MM.1S (cell line): ENCODE results near the gene C16orf82.

Source experiments
- DNase-seq: peaks from one replicate; pipeline ENCODE4 v3.0.0-alpha.2; 2015
- H2AFZ ChIP-seq: fragments of 300-600 bp; sonication (generic); 2 replicates; pipeline ENCODE4 v1.6.0; 2016; ENCODE audit warnings: antibody characterized with exemption, low read length
- H3F3A ChIP-seq: fragments of 300-600 bp; sonication (generic); 2 replicates; pipeline ENCODE4 v1.6.1; 2016; ENCODE audit warnings: mild to moderate bottlenecking, antibody characterized with exemption, low read length, moderate library complexity, mixed read lengths; ENCODE audit not compliant: insufficient read depth
- H3K27ac ChIP-seq: fragments of 300-600 bp; sonication (generic); 2 replicates; pipeline ENCODE4 v1.5.1; 2016; ENCODE audit warnings: mild to moderate bottlenecking, low read length
- H3K27me3 ChIP-seq: fragments of 300-600 bp; sonication (generic); replicated peaks from 2 replicates; pipeline ENCODE4 v1.6.0; 2016; ENCODE audit warnings: low read length; ENCODE audit not compliant: insufficient read depth
- H3K36me3 ChIP-seq: fragments of 300-600 bp; sonication (generic); replicated peaks from 2 replicates; pipeline ENCODE4 v1.6.1; 2016; ENCODE audit warnings: mild to moderate bottlenecking, low read length, mixed read lengths; ENCODE audit not compliant: insufficient read depth
- H3K4me1 ChIP-seq: fragments of 300-600 bp; sonication (generic); 2 replicates; pipeline ENCODE4 v1.6.1; 2016; ENCODE audit warnings: low read length, mixed read lengths
- H3K4me2 ChIP-seq: fragments of 300-600 bp; sonication (generic); 2 replicates; pipeline ENCODE4 v1.6.0; 2016; ENCODE audit warnings: low read depth, low read length
- H3K4me3 ChIP-seq: fragments of 300-600 bp; sonication (generic); 2 replicates; pipeline ENCODE4 v1.5.1; 2016; ENCODE audit warnings: low read length, mixed read lengths
- H3K79me2 ChIP-seq: fragments of 300-600 bp; sonication (generic); 2 replicates; pipeline ENCODE4 v1.6.1; 2016; ENCODE audit warnings: mixed run types, low read length, mixed read lengths
- H3K9ac ChIP-seq: fragments of 300-600 bp; sonication (generic); 2 replicates; pipeline ENCODE4 v1.6.1; 2016; ENCODE audit warnings: low read length, mixed read lengths
- H3K9me2 ChIP-seq: fragments of 300-600 bp; sonication (generic); replicated peaks from 2 replicates; pipeline ENCODE4 v1.6.1; 2016; ENCODE audit warnings: mild to moderate bottlenecking, low read length, mixed read lengths; ENCODE audit not compliant: insufficient read depth
- H3K9me3 ChIP-seq: fragments of 300-600 bp; sonication (generic); replicated peaks from 2 replicates; pipeline ENCODE4 v1.6.1; 2016; ENCODE audit warnings: mild to moderate bottlenecking, low read length, mixed read lengths; ENCODE audit not compliant: insufficient read depth
- H4K20me1 ChIP-seq: fragments of 300-600 bp; sonication (generic); 2 replicates; pipeline ENCODE4 v1.6.1; 2016; ENCODE audit warnings: mild to moderate bottlenecking, low read length, moderate library complexity, mixed read lengths; ENCODE audit not compliant: insufficient read depth
- EZH2 ChIP-seq: fragments of 300-600 bp; sonication (generic); optimal IDR thresholded peaks from 2 replicates; pipeline ENCODE3; 2017; ENCODE audit warnings: low read depth, mild to moderate bottlenecking, antibody characterized with exemption, low read length, mixed read lengths
- EZH2phosphoT487 ChIP-seq: fragments of 300-600 bp; sonication (generic); IDR thresholded peaks from 2 replicates; pipeline ENCODE4 v1.6.1; 2018; ENCODE audit warnings: antibody characterized with exemption, low read length
- TF ChIP-seq, protein P1 (sequence below): fragments of 300-600 bp; sonication (generic); IDR thresholded peaks from 2 replicates; pipeline ENCODE4 v1.5.1; 2016; ENCODE audit warnings: antibody characterized with exemption, low read length, mixed read lengths

The C16orf82 gene

DNA sequence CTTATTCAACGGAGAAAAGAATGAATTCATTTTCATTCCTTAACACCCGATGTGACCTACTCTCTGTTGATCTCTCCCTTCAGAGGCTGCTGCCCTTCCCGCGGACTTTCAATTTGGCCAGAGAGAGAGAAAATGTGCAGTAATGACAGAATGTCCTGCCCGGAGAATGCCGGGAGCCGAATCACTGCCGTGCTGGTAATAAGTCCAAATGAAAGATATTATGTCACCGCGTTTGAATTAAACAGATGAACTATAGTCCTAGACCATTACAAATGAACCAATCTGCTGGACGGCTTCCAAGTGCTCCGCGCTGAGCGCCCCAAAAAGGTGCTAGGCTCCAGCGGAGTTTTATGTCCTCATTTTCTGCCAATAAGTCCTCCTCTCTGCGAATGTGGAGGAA is 14.7 kb upstream of the C16orf82 start:
- H3K9ac ChIP-seq, result no peak overlapping the region
- H3K27ac ChIP-seq, result no peak overlapping the region
- H3K27me3 ChIP-seq, result no peaks in the 10 kb centered on the region; the same call in 1 of the 2 replicates
- H3K9me2 ChIP-seq, result no peaks in the 10 kb centered on the region
- no peak overlapping the region for H3K4me3 ChIP-seq
- H3K36me3 ChIP-seq, result no peaks in the 10 kb centered on the region
- H3F3A ChIP-seq, result no peaks in the 10 kb centered on the region
- no peak for DNase-seq
- H3K9me3 ChIP-seq, result no peaks in the 10 kb centered on the region
- H2AFZ ChIP-seq, result no peak overlapping the region
- TF ChIP-seq EZH2phosphoT487, result no peak
- no peak for TF ChIP-seq EZH2
- TF ChIP-seq, protein P1, sequence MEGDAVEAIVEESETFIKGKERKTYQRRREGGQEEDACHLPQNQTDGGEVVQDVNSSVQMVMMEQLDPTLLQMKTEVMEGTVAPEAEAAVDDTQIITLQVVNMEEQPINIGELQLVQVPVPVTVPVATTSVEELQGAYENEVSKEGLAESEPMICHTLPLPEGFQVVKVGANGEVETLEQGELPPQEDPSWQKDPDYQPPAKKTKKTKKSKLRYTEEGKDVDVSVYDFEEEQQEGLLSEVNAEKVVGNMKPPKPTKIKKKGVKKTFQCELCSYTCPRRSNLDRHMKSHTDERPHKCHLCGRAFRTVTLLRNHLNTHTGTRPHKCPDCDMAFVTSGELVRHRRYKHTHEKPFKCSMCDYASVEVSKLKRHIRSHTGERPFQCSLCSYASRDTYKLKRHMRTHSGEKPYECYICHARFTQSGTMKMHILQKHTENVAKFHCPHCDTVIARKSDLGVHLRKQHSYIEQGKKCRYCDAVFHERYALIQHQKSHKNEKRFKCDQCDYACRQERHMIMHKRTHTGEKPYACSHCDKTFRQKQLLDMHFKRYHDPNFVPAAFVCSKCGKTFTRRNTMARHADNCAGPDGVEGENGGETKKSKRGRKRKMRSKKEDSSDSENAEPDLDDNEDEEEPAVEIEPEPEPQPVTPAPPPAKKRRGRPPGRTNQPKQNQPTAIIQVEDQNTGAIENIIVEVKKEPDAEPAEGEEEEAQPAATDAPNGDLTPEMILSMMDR, result no peak
- H3K79me2 ChIP-seq, result no peaks in the 10 kb centered on the region
- no peaks in the 10 kb centered on the region for H4K20me1 ChIP-seq
- H3K4me1 ChIP-seq, result no peaks in the 10 kb centered on the region
- no peak overlapping the region for H3K4me2 ChIP-seq

DNA sequence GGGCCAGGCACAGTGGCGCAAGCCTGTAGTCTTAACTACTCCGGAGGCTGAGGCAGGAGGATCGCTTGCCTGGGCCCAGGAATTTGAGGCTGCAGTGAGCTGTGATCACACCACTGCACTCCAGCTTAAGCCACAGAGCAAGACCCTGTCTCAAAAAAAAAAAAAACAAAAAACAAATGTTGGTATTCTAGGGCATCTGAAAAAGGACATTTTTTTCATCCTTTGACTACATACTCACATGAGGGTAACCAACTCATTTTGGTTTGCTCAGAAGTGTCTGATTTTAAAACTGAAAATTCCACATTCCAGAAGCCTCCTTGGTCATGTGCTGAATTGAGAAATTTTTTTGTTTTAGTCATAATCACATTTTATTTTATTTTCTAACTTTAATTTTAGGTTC is 12.7 kb upstream of the C16orf82 start:
- TF ChIP-seq EZH2phosphoT487 (no peak), EZH2 (no peak)
- TF ChIP-seq, protein P1, result no peak
- Histone ChIP-seq H3K36me3 (no peaks in the 10 kb centered on the region), H2AFZ (no peak overlapping the region), H3K9ac (no peak overlapping the region), H3F3A (no peaks in the 10 kb centered on the region), H3K9me2 (no peaks in the 10 kb centered on the region), H3K9me3 (no peaks in the 10 kb centered on the region), H3K27me3 (no peaks in the 10 kb centered on the region; the same call in 1 of the 2 replicates), H3K4me1 (no peaks in the 10 kb centered on the region), H4K20me1 (no peaks in the 10 kb centered on the region), H3K4me2 (no peak overlapping the region), H3K4me3 (no peak overlapping the region), H3K27ac (no peak overlapping the region), H3K79me2 (no peaks in the 10 kb centered on the region)
- no peak for DNase-seq

DNA sequence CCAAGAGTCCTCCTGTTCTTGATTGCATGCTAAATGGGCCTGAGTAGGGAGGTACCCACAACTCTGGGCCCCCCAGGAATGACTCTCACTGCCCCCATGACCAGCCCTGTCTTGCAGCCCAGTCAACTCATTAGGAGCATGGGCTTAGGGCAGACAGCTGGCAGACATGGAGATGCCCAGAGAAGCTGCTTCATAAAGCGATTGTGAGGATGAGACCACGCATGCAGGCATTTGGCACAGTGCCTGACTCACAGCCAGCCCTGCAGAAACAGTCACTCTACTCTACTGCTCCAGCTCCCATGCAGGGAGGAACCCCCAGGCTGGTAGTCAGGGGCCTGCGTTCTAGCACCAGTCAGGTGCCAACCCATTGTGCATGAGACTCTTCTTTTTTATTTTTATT is 8.4 kb upstream of the C16orf82 start:
- Histone ChIP-seq H3K79me2 (no peaks in the 10 kb centered on the region), H3K4me2 (no peak overlapping the region), H3K4me1 (no peaks in the 10 kb centered on the region), H3K9ac (no peak overlapping the region), H3K4me3 (no peak overlapping the region), H4K20me1 (no peaks in the 10 kb centered on the region), H3F3A (no peaks in the 10 kb centered on the region), H3K27me3 (no peaks in the 10 kb centered on the region), H3K9me3 (no peaks in the 10 kb centered on the region), H2AFZ (no peak overlapping the region), H3K27ac (no peak overlapping the region), H3K9me2 (no peaks in the 10 kb centered on the region), H3K36me3 (no peaks in the 10 kb centered on the region)
- no peak for TF ChIP-seq EZH2phosphoT487
- TF ChIP-seq, protein P1, result no peak
- no peak for TF ChIP-seq EZH2
- DNase-seq, result no peak
